D341Med (cell line): Measurements from ENCODE around the gene SLC25A12.
"Not testable (repeated sequence)": the region's sequence is repeated elsewhere in the genome, so short reads cannot be mapped to it uniquely, and the experiment has no call there.

ENCODE experiments used
- DNase-seq: peaks from one replicate; pipeline ENCODE4 v3.0.0; 2012; ENCODE audit warnings: low spot score

The SLC25A12 gene

GRCh38 chr2:171788316-171788993 is 105.6 kb downstream of the SLC25A12 start:
- DNase-seq: no peak

- no peak for DNase-seq
Observed at GRCh38 chr2:171787333-171788072, 106.5 kb downstream of the SLC25A12 start.

DNA sequence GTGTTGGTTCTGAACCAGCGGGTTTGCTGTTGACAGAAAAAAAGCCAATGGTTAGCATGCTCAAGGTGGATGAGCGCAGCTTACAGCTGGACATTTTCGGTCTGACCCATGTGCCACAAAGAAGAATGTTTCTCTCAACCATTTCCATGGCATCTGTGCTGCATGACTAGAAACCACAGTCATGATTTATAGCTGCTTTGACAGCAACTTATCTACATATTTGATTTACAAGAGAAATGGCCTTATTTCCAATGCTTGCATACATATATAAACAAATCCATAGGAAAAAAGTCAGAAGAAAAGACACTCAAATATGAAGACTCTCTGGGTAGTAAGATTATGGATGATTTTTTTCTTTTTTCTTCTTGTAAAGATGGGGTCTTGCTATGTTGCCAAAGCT is 108.6 kb downstream of the SLC25A12 start:
- no peak for DNase-seq

GRCh38 chr2:171778515-171778914 is 115.5 kb downstream of the SLC25A12 start:
- DNase-seq: no peak

- not testable (repeated sequence) for DNase-seq
Observed at GRCh38 chr2:171774581-171774980, 119.5 kb downstream of the SLC25A12 start.

DNA sequence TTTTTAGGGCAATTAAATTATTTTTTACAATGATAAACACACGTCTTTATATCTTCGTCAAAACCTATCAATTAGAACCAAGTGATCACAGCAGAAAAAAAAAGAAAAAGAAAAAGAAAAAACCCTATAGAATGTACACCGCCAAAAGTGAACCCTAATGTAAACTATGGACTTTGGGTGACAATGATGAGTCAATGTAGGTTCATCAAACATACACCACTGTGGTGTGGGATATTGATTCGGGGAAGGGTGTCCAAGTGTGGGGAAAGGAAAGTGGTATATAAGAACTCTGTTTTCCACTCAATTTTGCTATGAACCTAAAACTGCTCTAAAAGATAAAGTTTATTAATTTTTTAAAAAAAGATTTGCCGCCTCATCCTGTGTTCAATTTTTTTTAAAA is 121.7 kb downstream of the SLC25A12 start:
- DNase-seq: no peak

DNA sequence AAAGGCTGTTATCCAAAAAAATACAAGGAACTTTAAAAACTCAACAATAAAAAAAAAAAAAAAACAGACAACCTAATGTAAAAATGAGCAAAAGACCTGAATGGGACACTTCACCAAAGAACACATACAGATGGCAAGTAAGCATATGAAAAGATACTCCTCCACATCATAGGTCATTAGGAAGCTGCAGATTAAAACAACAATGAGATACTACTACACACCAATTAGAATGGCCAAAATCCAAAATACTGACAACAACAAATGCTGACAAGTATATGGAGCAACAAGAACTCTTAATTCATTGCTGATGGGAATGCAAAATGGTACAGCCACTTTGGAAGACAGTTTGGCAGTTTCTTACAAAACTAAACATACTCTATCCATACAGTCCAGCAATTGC is 122.6 kb downstream of the SLC25A12 start:
- no peak for DNase-seq

DNA sequence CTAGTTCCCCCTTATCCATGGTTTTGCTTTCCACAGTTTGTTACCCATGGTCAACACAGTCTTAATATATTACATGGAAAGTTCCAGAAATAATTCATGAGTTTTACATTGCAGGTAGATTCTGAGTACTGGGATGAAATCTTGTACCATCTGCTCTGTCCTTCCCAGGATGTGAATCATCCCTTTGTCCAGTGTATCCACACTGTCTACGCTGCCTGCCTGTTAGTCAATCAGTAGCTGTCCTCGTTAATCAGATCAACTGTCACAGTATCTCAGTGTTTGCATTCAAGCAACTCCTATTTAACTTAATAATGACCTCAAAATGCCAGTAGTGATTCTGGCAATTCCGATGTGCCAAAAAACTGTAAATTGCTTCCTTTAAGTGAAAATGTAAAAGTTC is 130.4 kb downstream of the SLC25A12 start:
- no peak for DNase-seq

DNA sequence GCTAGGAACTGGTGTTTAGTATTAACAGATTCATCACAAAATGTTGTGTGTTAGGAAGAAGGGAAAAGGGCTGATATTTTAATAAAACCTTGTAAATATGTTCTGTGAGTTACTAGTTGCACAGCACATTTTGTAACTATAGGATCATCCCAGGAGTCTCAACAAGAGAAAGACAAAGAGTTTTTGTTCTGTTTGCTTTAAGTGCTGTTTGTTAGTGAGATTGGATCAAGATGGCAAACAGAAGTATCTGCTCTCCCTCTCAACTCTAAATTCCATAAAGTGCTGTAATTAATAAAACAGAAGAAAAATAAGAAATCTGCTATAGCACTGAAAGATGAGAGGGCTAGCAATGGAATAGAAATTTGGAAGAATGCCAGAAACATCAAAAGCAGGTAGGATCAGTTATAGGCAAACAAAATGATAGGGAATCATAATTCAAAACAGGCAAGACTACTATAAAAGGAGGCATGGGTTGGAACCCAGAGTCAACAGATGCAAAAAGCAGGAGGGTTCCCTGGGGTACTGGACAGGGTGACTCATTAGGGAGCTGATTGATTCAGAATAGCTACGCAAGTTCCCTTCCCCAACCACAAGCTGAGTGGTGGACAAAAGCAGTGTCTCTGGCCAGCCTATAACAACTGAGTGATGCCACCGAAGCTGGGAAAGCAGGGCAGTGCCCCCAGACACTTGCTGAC is 131.0 kb downstream of the SLC25A12 start:
- no peak for DNase-seq

DNA sequence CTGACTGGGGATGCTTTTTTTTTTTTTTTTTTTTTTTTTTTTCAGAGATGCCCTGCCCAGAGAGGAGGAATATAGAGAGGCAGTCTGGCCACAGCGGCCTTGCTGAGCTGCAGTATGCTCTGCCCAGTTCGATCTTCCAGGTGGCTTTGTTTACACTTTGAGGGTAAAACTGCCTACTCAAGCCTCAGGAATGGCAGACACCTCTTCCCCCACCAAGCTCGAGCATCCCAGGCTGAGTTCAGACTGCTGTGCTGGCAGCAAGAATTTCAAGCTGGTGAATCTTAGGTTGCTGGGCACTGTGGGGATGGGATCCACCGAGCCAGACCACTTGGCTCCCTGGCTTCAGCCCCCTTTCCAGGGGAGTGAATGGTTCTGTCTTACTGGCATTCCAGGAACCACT is 132.9 kb downstream of the SLC25A12 start:
- DNase-seq: not testable (repeated sequence)

DNA sequence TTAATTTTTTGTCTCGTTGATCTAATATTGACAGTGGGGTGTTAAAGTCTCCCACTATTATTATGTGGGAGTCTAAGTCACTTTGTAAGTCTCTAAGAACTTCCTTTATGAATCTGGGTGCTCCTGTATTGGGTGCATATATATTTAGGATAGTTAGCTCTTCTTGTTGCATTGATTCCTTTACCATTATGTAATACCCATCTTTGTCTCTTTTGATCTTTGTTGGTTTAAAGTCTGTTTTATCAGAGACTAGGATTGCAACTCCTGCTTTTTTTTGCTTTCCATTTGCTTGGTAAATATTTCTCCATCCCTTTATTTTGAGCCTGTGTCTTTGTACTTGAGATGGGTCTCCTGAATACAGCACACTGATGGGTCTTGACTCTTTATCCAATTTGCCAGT is 135.3 kb downstream of the SLC25A12 start:
- not testable (repeated sequence) for DNase-seq

DNA sequence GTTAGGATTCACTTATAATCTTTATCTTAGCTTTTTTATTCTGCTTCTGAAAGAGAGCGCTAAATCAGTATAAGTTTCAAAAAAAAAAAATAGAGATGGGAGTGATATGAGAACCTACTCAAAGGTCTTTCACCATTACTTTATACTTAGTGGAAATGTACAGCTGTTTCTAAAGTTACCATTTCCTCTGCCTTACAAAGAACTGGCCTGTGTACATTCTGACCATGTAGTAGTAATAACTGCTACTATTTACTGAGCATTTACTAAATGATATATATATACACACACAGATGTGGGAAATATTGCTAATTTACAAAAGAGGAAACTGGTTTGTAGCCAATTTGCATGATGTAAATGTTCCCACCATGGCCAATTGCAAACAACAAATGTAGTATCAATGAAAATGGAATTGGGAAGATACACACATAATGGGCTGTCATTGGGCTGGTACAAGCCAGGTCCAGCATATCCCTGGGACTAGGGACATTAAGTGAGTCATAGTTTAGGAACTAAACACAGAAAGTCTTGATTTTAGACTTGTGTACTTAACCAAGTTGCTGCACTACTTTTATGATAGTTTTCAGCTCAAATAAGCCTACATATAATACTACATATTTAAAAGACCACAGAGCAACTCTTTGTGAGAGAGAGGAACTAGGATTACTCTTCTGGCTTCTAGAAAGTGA is 139.6 kb downstream of the SLC25A12 start:
- DNase-seq: no peak

- DNase-seq: no peak
Observed at GRCh38 chr2:171747371-171747770, 146.7 kb downstream of the SLC25A12 start.

- DNase-seq: no peak
Observed at GRCh38 chr2:171745806-171746205, 148.2 kb downstream of the SLC25A12 start.

DNA sequence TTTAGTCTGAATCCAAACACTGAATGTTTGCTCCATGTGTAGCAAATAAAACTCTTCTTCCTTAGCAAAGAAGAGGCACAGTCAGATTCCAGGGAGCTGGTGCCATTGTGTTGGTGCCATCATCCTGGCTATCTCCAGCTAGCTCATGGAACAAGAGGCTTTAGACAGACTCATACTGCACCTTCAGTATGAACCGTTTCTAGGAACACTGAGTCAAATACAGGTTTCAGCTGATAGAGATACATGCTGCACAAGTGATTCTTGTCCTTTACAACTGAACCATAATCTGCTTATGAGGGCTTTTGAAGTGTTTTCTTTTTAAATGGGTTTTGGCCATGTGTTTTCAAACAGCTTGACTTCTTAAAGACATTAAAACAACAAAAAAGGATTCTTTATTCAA is 148.9 kb downstream of the SLC25A12 start:
- DNase-seq: no peak

GRCh38 chr2:171742760-171743159 is 151.3 kb downstream of the SLC25A12 start:
- DNase-seq: no peak

DNA sequence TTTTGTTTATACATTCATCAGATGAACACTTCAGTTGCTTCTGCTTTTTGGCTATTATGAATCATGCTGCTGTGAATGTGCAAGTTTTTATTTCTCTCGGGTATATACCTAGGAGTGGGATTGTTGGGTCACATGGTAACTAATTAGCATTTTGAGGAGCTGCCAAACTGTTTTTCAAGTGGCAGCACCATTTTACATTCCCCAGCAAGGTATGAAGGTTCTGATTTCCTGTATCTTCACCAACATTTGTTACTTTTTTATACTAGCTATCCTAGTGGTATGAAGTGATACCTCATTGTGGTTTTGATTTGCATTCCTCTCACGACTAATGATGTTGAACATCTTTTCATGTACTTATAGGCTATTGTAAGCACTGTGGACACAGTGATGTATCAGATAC is 152.9 kb downstream of the SLC25A12 start:
- no peak for DNase-seq

DNA sequence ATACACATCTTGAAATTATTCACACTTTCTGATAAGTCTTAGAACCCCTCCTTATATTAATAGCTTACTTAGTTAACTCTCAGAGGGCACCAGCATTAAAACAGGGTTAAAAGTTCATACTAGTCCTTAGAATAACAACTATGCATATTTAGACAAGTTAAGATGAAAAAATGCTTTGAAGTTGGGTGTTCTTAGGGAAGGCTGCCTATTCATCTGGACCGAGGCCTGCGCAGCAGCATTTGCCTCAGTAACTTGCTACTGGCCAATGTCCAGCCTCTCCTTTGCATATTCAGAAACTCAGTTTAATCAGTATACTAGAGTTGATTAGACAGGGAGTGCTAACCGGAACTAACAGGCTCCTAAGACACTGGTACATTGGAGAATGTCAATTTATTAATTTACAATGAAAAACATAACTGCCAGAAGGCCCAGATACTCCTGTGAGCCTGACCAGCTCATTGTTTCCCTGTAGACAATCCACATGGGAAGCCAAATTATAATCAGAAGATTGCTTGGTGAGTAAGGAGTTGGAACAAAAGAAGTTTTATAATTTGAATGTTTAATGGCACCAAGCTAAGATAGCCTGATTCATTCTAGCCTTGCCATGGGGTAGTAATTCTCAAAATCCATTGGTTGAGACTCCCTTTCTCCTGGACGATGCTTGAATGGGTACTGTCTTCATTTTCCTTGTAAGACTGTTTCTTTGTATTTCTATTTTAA is 157.9 kb downstream of the SLC25A12 start:
- DNase-seq: no peak
